ENCODE results near the gene MTHFD2L. TPM values are rescaled to one million over a fixed set of nuclear protein-coding genes. Genes with fewer than 3 reads are reported as not detected.

MTHFD2L gene
- total RNA-seq (29.4 and 32.0 TPM in 2 replicates), polyA plus RNA-seq (20.0 and 26.3 TPM in 2 replicates)

DNA sequence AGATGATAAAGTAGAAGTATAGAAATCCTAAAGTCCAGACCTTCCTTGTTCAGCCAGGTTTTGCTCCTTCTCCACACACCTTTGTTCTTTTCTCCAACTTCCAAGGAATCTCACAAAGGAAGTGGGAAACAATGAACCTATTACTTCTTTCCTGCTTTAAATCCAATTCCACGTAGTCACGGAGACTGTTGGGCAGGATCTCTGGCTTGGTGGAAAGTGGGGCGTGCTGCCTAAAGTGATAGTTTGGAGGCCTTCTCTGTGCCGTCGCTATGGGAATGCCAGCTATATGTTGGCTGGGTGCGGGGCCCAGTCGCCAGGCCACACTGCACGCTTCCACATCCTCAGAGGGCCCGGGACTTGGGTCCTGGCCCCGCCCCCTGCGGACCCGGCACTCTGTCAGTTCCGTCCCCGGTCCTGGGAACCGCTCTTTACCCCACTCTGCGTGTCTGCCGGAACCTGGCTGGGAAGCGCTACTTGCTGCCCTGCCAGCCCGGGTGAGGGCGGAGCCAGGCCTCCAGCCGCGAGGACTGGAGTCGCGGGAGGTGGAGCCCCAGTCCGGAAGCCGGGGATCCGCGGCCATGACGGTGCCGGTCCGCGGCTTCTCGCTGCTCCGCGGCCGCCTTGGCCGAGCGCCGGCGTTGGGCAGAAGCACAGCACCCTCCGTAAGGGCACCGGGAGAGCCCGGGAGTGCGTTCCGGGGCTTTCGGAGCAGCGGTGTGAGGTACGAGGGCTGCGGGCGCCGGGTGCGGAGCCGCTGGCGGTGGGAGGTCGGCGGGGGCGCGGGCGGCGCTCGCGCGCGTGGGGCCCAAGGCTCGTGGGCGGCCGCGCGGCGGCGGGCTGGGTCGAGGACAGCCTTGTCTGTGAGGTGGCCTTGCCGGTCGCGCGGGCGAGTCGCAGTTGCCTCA, at the start of gene MTHFD2L:
TSS of gene MTHFD2L (plus strand) at position 558 of the 905 bp plus-strand sequence. CDS start at position 579, 21 bp downstream.
- TF ChIP-seq EZH2 (IDR thresholded peaks at IDR 0.05; ENCODE audit: borderline replicate concordance) (no peak), EZH2phosphoT487 (IDR thresholded peaks at IDR 0.05; ENCODE audit: low read depth, severe bottlenecking, unreplicated experiment) (no peak)
- TF ChIP-seq, protein P1, sequence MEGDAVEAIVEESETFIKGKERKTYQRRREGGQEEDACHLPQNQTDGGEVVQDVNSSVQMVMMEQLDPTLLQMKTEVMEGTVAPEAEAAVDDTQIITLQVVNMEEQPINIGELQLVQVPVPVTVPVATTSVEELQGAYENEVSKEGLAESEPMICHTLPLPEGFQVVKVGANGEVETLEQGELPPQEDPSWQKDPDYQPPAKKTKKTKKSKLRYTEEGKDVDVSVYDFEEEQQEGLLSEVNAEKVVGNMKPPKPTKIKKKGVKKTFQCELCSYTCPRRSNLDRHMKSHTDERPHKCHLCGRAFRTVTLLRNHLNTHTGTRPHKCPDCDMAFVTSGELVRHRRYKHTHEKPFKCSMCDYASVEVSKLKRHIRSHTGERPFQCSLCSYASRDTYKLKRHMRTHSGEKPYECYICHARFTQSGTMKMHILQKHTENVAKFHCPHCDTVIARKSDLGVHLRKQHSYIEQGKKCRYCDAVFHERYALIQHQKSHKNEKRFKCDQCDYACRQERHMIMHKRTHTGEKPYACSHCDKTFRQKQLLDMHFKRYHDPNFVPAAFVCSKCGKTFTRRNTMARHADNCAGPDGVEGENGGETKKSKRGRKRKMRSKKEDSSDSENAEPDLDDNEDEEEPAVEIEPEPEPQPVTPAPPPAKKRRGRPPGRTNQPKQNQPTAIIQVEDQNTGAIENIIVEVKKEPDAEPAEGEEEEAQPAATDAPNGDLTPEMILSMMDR (IDR thresholded peaks at IDR 0.05; ENCODE audit: poor library complexity), result no peak
- H3K4me3 ChIP-seq, result peak within 1 kb of the TSS; percentile 71
- no peaks in the 10 kb centered on the region for H3K27me3 ChIP-seq
- H3K36me3 ChIP-seq (replicated peaks; ENCODE audit: insufficient read depth, low read depth), result no peaks in the 10 kb centered on the region
- peak within 1 kb of the TSS; percentile 94 for H3K27ac ChIP-seq
- H3K9me3 ChIP-seq (ENCODE audit: low read depth), result no peaks in the 10 kb centered on the region
- no peaks in the 10 kb centered on the region for H3K9me2 ChIP-seq (replicated peaks; ENCODE audit: insufficient read depth)
- peaks cover 44% of the 10 kb centered on the region for H3K79me2 ChIP-seq
- H2AFZ ChIP-seq, result peak within 1 kb of the TSS; percentile 85
- H3K4me2 ChIP-seq, result peak within 1 kb of the TSS; percentile 76
- DNase-seq (ENCODE audit: low spot score), result peak; percentile 97
- H4K20me1 ChIP-seq (ENCODE audit: insufficient read depth, poor library complexity, severe bottlenecking), result peaks cover 7% of the 10 kb centered on the region
- WGBS (ENCODE audit: low lambda C conversion rate, missing lambda C conversion rate), result under 1% methylated on average over 52 of the region's 78 CpGs
- peaks cover 19% of the 10 kb centered on the region for H3K4me1 ChIP-seq (ENCODE audit: insufficient read depth)

DNA sequence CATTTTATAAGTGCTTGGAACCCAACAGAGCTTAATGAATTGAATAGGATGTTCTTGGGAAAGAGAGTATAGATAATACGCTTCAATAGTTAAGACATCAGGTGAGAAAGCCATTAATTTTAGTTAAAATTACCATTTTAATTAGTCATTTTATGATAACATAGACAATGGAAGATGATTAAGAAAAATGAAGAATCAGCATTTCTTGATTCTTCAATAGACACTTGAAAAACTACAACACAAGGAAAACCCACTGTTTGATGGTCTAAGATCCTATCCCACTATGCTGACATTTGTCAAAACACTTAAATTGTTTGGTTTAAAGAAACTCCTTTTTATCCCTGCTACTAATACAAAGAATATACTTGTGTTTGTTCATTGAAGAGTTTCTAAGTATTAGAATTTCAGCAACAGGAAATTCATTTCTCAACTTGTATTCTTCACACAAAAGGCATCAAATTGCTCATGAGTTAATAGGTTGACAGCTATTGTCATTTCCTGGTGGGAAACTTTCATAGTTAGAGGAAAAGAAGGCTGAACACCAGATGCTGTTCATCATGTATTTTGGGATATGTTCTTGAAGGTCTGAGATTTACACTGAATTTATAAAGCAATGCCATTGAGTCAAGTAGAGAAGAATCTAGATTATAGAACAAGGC, 49.3 kb upstream of the MTHFD2L start:
- H3K4me1 ChIP-seq (ENCODE audit: insufficient read depth), result peaks cover 34% of the 10 kb centered on the region

DNA sequence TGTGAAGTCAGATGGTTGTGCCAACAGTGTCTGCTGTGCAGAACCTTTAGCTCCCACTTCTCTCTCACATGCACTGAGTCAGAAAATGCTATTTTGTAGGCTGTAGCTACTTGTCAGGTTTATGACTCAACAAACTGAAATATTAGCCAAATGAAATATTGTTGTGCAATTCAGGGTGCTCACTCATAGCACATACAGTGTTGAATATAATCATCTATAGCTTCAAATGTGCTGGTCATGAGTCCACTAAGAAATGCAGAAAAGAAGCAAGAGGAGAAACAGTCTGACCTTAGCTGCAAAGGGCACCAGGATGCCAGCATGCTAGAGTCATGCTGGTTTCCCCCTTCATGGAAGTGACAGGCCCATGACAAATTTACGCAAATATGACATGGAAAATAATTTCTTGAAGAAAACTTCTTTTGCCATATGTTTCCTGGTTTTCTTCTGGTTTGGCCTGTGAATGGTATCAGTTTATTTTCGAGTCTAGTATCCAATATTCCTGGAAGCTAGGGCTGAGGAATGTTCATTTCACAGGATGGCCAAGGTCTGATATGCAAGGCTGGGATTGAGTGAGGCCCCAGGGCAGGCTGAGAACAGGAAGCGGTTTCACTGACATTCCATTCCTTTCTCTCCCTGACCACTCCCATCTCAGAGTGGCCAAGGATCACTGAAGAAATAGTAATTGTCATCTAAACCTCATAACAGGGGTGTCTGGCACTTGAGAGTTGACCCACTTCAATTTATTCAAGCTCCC, 48.6 kb upstream of the MTHFD2L start:
- no peaks in the 10 kb centered on the region for H4K20me1 ChIP-seq (ENCODE audit: insufficient read depth, poor library complexity, severe bottlenecking)
- no peaks in the 10 kb centered on the region for H3K27me3 ChIP-seq
- H3K36me3 ChIP-seq (replicated peaks; ENCODE audit: insufficient read depth, low read depth), result no peaks in the 10 kb centered on the region
- DNase-seq (ENCODE audit: low spot score), result peak; percentile 70
- H3K9me3 ChIP-seq (ENCODE audit: low read depth), result no peaks in the 10 kb centered on the region
- TF ChIP-seq EZH2phosphoT487 (IDR thresholded peaks at IDR 0.05; ENCODE audit: low read depth, severe bottlenecking, unreplicated experiment) (no peak), EZH2 (IDR thresholded peaks at IDR 0.05; ENCODE audit: borderline replicate concordance) (no peak)
- TF ChIP-seq, protein P1 (IDR thresholded peaks at IDR 0.05; ENCODE audit: poor library complexity), result no peak
- peak overlapping the region; percentile 14 for H3K4me2 ChIP-seq
- no peaks in the 10 kb centered on the region for H3K79me2 ChIP-seq
- H3K4me3 ChIP-seq, result no peak overlapping the region
- WGBS (ENCODE audit: low lambda C conversion rate, missing lambda C conversion rate), result 43% methylated on average over 3 of the region's 3 CpGs
- H3K4me1 ChIP-seq (ENCODE audit: insufficient read depth), result peaks cover 32% of the 10 kb centered on the region
- no peak overlapping the region for H2AFZ ChIP-seq
- H3K27ac ChIP-seq, result peak overlapping the region; percentile 90
- H3K9me2 ChIP-seq (replicated peaks; ENCODE audit: insufficient read depth), result no peaks in the 10 kb centered on the region

More for the DNA sequence above, 49.3 kb upstream of the MTHFD2L start:
- WGBS (ENCODE audit: low lambda C conversion rate, missing lambda C conversion rate), result 97% methylated on average over 1 of the region's 1 CpG
- no peaks in the 10 kb centered on the region for H3K9me2 ChIP-seq (replicated peaks; ENCODE audit: insufficient read depth)
- H3K9me3 ChIP-seq (ENCODE audit: low read depth), result no peaks in the 10 kb centered on the region
- H3K27me3 ChIP-seq, result no peaks in the 10 kb centered on the region
- H3K27ac ChIP-seq, result peak overlapping the region; percentile 90
- H4K20me1 ChIP-seq (ENCODE audit: insufficient read depth, poor library complexity, severe bottlenecking), result no peaks in the 10 kb centered on the region
- no peak for DNase-seq (ENCODE audit: low spot score)
- H3K36me3 ChIP-seq (replicated peaks; ENCODE audit: insufficient read depth, low read depth), result no peaks in the 10 kb centered on the region
- H3K4me2 ChIP-seq, result no peak overlapping the region
- no peaks in the 10 kb centered on the region for H3K79me2 ChIP-seq
- TF ChIP-seq EZH2phosphoT487 (IDR thresholded peaks at IDR 0.05; ENCODE audit: low read depth, severe bottlenecking, unreplicated experiment) (no peak), EZH2 (IDR thresholded peaks at IDR 0.05; ENCODE audit: borderline replicate concordance) (no peak)
- TF ChIP-seq, protein P1 (IDR thresholded peaks at IDR 0.05; ENCODE audit: poor library complexity), result no peak
- no peak overlapping the region for H3K4me3 ChIP-seq
- no peak overlapping the region for H2AFZ ChIP-seq
